ENCODE measurements around the gene ZDHHC14. TPM values are rescaled to one million over a fixed set of nuclear protein-coding genes. Genes with fewer than 3 reads are reported as not detected.

ZDHHC14 gene
- total RNA-seq, 4 donors from 2014 or later = 6.5 to 10.4 (median 8.0) TPM

- no peak for TF ChIP-seq CTCF (IDR thresholded peaks at IDR 0.05; ENCODE audit: low read depth)
Observed at GRCh38 chr6:157464653-157465535, 83.9 kb downstream of the ZDHHC14 start.

GRCh38 chr6:157466342-157466648, 85.3 kb downstream of the ZDHHC14 start:
- TF ChIP-seq CTCF (IDR thresholded peaks at IDR 0.05; ENCODE audit: low read depth) = no peak

- no peak for TF ChIP-seq CTCF (IDR thresholded peaks at IDR 0.05; ENCODE audit: low read depth)
Observed at GRCh38 chr6:157468054-157468453, 87.1 kb downstream of the ZDHHC14 start.

DNA sequence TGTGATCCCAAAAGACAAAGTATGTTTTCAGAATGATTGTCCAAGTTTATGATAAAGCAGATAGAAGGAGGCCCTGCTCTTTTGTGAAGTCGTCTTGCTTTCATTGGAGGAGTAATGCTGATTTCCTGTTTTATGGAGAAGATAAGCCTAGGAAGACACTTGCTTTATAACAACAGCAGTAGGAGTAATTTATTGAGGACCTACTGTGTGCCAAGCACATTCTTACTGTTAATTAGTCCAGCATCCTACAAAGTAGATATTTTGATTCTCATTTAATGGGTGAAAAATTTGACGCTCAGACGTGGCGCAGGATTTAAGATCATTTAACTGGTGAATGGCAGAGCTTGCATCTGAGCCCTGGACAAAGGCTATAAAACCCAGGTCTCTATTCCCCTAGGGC, 87.6 kb downstream of the ZDHHC14 start:
- TF ChIP-seq CTCF (IDR thresholded peaks at IDR 0.05; ENCODE audit: low read depth) = no peak

DNA sequence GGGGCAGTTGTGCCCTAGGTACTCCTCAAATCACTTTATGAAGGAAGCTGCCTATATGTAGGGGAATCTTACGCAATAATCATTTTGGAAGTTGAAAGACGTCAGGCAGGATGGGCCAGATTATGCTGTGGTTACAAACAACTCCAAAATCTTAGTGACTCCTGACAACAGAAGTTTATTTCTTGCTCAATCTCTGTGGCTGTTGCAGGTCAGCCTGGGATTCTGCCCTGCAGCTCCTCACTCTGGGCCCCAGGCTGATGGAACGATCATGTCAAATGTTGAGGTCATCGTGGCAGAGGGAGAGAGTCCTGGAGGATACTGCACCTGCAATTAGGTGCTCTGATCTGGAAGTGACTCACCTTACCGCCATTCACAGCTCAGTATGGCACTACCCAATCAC, 88.4 kb downstream of the ZDHHC14 start:
- TF ChIP-seq CTCF (IDR thresholded peaks at IDR 0.05; ENCODE audit: low read depth) = no peak

GRCh38 chr6:157471077-157471686, 90.2 kb downstream of the ZDHHC14 start:
- TF ChIP-seq CTCF (IDR thresholded peaks at IDR 0.05; ENCODE audit: low read depth) = no peak

GRCh38 chr6:157471895-157472686, 91.1 kb downstream of the ZDHHC14 start:
- no peak for TF ChIP-seq CTCF (IDR thresholded peaks at IDR 0.05; ENCODE audit: low read depth)
